Pancreas (tissue), 10 donors: ENCODE data around the gene ASTE1. TPM values are rescaled to one million over a fixed set of nuclear protein-coding genes. Genes with fewer than 3 reads are reported as not detected.
"Not testable (repeated sequence)": the region's sequence is repeated elsewhere in the genome, so short reads cannot be mapped to it uniquely, and the experiment has no call there.

Source experiments
- ATAC-seq, 4 donors: fragments of 200-7000 bp; cut with Tn5 transposase; one replicate each; pipeline versions ENCODE4 v1.8.0 to v1.9.1; 2020; ENCODE audit warnings: mild to moderate bottlenecking in 4 of 4, moderate library complexity in 4 of 4
- DNase-seq, 6 donors: peaks; one replicate each; pipeline ENCODE4 v3.0.0-alpha.2; 2020
- FAIRE-seq: peaks from 2 replicates; lab custom pipeline; 2012; peaks lifted over from hg19 to GRCh38; lab: Jason Lieb, UNC
- H3K27ac ChIP-seq, 4 donors: fragments of 200-600 bp; sonication (generic); 1 replicate in 3 of 4; 2 replicates in 1 of 4; pipeline versions ENCODE4 v1.5.0 to v1.8.0; 2020
- H3K27me3 ChIP-seq, 4 donors: fragments of 200-600 bp; one replicate each; pipeline ENCODE4 v1.8.0; 2021
- H3K36me3 ChIP-seq, 3 donors: fragments of 200-600 bp; sonication (generic) in 1 of 3; one replicate each; pipeline versions ENCODE4 v1.5.0 to v1.8.0; 2020 to 2021
- H3K4me1 ChIP-seq, 3 donors: fragments of 200-600 bp; one replicate each; pipeline ENCODE4 v1.8.0; 2021
- H3K4me3 ChIP-seq, 4 donors: fragments of 200-600 bp; sonication (generic) in 2 of 4; one replicate each; pipeline versions ENCODE4 v1.5.0 to v1.8.0; 2020 to 2021
- H3K9me3 ChIP-seq, 4 donors: fragments of 200-600 bp; one replicate each; pipeline ENCODE4 v1.8.0; 2021
- whole genome bisulfite sequencing, 2 donors: extraction: QIAGEN DNeasy Blood & Tissue Kit; methylation state at CpG; one replicate each; pipeline ENCODE4 v1.1.7; 2013; 5-methylcytosine and 5-hydroxymethylcytosine counted together
- intact Hi-C, 3 donors: fragments of 100-400 bp; cut with DNase I; formaldehyde crosslinking; loops; one replicate each; pipeline versions ENCODE4 v1.11.1 to v1.14.2; 2022
- polyA plus RNA-seq, 2 donors: library from polyadenylated mRNA; stranded (reverse); fragments of 200-250 nt; gene quantifications; one replicate each; pipeline ENCODE4 v1.2.3, GENCODE V29; 2013
- total RNA-seq, 6 donors: library from RNA; stranded (reverse); fragmentation: NEBNext Ultra II Directional in 4 of 6; extraction: Animal tissue kit (Norgen Biotek cat#: 25700) in 4 of 6; gene quantifications; one replicate each; pipeline versions ENCODE4 v1.2.1 to v1.2.4, GENCODE V29; 2021 to 2023
- TF ChIP-seq, protein P1 (sequence below), 4 donors: fragments of 200-600 bp; sonication (generic) in 3 of 4; IDR thresholded peaks; one replicate each; pipeline versions ENCODE4 v1.5.0 to v1.8.0; 2021; ENCODE audit warnings: antibody characterized with exemption in 4 of 4
- donor health status: healthy with polysubstance abuse.
- donor health status: DM: no; HTN: no; CAD: no; lungs with moderate emphysema.
- donor health status: DM: no; HTN: no; CAD: no.
- donor health status: control.
- donor health status: control.
- donor health status: Bipolar disorder and iron deficiency.
- donor health status: DM: yes; HTN: yes; CAD: no.
- donor health status: DM: no; HTN: no; CAD: no.
- donor health status: DM: no; HTN: no; CAD: no.
- donor health status: DM: yes; HTN: yes; CAD: no.

Gene ASTE1
- total and polyA plus RNA-seq, 8 donors, result 1.5 to 4.7 (median 3.2) TPM

DNA sequence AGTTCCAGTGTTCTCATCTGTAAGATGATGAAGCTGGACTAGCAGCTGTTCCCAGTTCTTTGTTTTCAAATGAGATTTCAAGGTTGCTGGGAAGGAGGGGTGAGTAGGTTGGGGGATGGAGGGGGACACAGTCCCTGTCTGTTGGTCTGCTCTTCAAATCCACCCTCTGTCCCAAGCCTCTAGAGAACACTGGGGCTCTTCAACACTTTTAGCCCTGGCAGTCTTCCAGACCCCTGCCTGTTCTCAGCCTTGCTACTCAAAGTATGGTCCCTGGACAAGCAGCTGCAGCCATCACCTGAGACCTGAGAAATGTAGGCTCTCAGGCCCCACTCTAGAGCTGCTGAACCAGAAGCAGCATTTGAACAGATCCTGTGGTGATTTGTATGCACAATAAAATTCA is 41.4 kb upstream of the ASTE1 start:
- intact Hi-C loops, result no loop called here
- ATAC-seq (no peak), DNase-seq (no peak), FAIRE-seq (no peak)
- Histone ChIP-seq H3K4me1 (no peaks in the 10 kb centered on the region), H3K27ac (no peak overlapping the region), H3K9me3 (peaks cover 0 to 3% (median 0%) of the 10 kb centered on the region in 4 donors), H3K27me3 (no peaks in the 10 kb centered on the region), H3K4me3 (no peak overlapping the region), H3K36me3 (no peaks in the 10 kb centered on the region)
- TF ChIP-seq, protein P1, sequence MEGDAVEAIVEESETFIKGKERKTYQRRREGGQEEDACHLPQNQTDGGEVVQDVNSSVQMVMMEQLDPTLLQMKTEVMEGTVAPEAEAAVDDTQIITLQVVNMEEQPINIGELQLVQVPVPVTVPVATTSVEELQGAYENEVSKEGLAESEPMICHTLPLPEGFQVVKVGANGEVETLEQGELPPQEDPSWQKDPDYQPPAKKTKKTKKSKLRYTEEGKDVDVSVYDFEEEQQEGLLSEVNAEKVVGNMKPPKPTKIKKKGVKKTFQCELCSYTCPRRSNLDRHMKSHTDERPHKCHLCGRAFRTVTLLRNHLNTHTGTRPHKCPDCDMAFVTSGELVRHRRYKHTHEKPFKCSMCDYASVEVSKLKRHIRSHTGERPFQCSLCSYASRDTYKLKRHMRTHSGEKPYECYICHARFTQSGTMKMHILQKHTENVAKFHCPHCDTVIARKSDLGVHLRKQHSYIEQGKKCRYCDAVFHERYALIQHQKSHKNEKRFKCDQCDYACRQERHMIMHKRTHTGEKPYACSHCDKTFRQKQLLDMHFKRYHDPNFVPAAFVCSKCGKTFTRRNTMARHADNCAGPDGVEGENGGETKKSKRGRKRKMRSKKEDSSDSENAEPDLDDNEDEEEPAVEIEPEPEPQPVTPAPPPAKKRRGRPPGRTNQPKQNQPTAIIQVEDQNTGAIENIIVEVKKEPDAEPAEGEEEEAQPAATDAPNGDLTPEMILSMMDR (IDR thresholded peaks at IDR 0.05), result no peak

DNA sequence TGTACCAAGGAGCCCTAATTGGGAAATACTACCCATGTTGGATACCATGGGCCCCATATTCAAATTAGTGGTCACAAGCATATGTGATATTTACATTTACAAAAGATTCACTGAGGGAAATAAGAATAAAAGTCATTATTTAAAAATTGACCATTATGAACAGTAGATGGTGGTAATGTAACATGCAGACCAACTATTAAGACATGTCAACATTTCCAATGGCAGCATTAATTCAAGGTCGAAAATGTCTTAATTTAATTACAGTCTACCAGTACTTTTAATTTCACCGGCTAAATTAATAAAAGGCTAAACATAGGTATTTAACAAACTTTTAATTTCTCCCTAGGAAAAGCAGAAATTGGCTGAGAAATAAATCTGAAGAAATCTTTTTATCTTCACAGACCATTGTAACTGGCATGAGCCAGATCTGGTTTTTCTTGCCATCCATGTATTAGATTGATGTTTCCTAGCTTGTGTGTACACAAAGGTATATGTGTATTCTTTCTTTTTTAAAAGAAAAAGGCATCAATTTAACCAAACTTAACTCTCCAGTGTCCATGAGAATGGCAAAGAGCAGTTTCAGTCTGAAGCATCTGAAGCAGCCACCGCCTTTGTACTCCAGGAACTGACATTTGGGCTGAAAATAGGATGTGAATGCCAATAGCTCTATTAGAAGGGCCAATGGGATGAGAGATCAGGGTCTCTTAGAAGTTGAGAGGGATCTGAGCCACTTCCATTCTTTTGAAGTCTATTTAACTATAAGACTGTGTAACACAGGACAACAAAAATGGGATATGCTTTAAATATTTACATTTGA is 26.6 kb upstream of the ASTE1 start:
- Histone ChIP-seq H3K4me3 (no peak overlapping the region), H3K9me3 (no peaks in the 10 kb centered on the region), H3K4me1 (no peaks in the 10 kb centered on the region), H3K36me3 (no peaks in the 10 kb centered on the region), H3K27ac (no peak overlapping the region), H3K27me3 (no peaks in the 10 kb centered on the region)
- intact Hi-C loops, result no loop called here
- TF ChIP-seq, protein P1 (IDR thresholded peaks at IDR 0.05), result no peak
- 63 to 64% methylated on average over 3 of the region's 3 CpGs for WGBS, 2 donors
- DNase-seq (no peak), FAIRE-seq (no peak), ATAC-seq (no peak)

DNA sequence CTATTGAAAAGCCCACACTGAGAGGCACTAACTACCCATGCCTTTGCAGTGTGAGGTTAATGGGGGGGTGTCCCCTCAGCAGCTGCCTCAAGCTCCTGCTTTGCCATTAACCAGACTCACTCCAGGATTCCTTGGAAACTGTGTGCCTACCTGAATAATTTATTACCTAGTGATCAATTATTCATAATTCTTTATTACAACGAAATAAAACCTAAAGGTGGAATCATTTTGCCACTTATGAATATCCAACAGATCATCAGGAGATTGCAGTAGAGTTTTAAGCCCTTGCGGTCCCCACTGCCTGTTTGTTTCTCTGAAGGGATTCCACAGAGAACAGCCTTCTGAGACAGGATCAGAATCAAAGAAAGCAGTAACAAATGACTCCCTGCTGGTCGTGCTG is 23.4 kb upstream of the ASTE1 start:
- no peaks in the 10 kb centered on the region for H3K9me3 ChIP-seq
- no peaks in the 10 kb centered on the region for H3K27me3 ChIP-seq
- no peak for FAIRE-seq
- no peaks in the 10 kb centered on the region for H3K36me3 ChIP-seq
- intact Hi-C loops, result no loop called here
- no peak overlapping the region for H3K4me3 ChIP-seq
- ATAC-seq, result no peak
- no peak overlapping the region for H3K27ac ChIP-seq
- TF ChIP-seq, protein P1 (IDR thresholded peaks at IDR 0.05), result no peak
- WGBS, 2 donors, result 52 to 55% methylated on average over 3 of the region's 3 CpGs
- DNase-seq, result no peak
- H3K4me1 ChIP-seq, result no peaks in the 10 kb centered on the region

DNA sequence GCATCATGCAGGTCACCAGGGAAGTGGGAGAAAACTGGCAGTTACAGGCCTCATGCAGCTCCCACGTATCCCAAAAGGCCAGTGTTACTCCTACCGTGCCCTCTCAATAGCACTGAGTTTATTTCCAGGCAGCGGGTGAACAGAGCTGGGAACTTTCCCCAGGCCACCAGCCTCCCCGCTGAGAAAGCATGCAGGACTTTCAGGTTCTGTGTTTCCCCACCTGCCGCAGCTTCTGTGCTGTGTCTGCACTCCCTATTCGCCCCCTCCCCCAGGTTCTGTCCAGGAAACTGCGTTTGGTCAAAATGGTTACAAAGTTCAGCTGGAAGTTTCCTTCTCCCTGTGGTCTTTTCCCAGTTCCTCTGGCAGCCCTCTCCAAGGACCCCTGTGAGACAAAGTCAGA is 21.4 kb upstream of the ASTE1 start:
- no peak for ATAC-seq
- FAIRE-seq, result no peak
- 79 to 85% methylated on average over 7 of the region's 7 CpGs for WGBS, 2 donors
- no peaks in the 10 kb centered on the region for H3K27me3 ChIP-seq
- TF ChIP-seq, protein P1 (IDR thresholded peaks at IDR 0.05), result no peak
- H3K9me3 ChIP-seq, result no peaks in the 10 kb centered on the region
- no peak for DNase-seq
- no peaks in the 10 kb centered on the region for H3K36me3 ChIP-seq
- H3K4me1 ChIP-seq, result no peaks in the 10 kb centered on the region
- no peak overlapping the region for H3K27ac ChIP-seq
- no peak overlapping the region for H3K4me3 ChIP-seq
- intact Hi-C loops, result no loop called here

DNA sequence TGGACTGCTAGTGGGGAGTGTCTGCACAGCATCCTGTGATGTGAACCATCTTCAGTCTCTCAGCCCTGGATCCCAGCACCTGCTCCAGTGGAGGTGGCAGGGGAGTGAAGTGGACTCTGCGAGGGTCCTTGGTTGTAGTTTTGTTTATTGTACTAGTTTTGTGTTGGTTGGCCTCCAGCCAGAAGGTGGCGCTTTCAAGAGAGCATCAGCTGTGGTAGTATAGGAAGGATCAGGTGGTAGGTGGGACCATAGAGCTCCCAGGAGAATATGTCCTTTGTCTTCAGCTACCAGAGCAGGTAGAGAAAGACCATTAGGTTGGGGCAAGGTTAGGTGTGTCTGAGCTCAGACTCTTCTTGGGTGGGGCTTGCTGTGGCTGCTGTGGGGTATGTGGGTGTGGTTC is 21.0 kb upstream of the ASTE1 start:
- DNase-seq (no peak), FAIRE-seq (no peak), ATAC-seq (no peak)
- H3K27me3 ChIP-seq, result no peaks in the 10 kb centered on the region
- intact Hi-C loops, result no loop called here
- 94% methylated on average over 2 of the region's 2 CpGs for WGBS, 2 donors
- no peaks in the 10 kb centered on the region for H3K4me1 ChIP-seq
- no peak overlapping the region for H3K27ac ChIP-seq
- H3K36me3 ChIP-seq, result no peaks in the 10 kb centered on the region
- TF ChIP-seq, protein P1 (IDR thresholded peaks at IDR 0.05), result no peak
- no peak overlapping the region for H3K4me3 ChIP-seq
- H3K9me3 ChIP-seq, result no peaks in the 10 kb centered on the region

DNA sequence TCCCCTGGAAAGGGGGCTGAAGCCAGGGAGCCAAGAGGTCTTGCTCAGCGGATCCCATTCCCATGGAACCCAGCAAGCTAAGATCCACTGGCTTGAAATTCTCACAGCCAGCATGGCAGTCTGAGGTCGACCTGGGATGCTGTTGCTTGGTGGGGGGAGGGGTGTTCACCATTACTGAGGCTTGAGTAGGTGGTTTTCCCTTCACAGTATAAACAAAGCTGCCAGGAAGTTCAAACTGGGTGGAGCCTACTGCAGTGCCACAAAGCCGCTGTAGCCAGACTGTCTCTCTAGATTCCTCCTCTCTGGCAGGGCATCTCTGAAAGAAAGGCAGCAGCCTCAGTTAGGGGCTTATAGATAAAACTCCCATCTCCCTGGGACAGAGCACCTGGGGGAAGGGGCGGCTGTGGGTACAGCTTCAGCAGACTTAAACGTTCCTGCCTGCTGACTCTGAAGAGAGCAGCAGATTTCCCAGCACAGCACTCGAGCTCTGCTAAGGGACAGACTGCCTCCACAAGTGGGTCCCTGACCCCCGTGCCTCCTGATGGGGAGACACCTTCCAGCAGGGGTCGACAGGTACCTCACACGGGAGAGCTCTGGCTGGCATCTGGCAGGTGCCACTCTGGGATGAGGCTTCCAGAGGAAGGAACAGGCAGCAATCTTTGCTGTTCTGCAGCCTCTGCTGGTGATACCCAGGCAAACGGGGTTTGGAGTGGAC is 15.8 kb upstream of the ASTE1 start:
- WGBS, 2 donors, result 79 to 85% methylated on average over 10 of the region's 10 CpGs
- not testable (repeated sequence) for H3K27ac ChIP-seq

More for the DNA sequence above, 15.8 kb upstream of the ASTE1 start:
- H3K9me3 ChIP-seq, DNase-seq, intact Hi-C loops, ATAC-seq, FAIRE-seq, H3K4me1 ChIP-seq, H3K36me3 ChIP-seq, H3K4me3 ChIP-seq, H3K27me3 ChIP-seq: not testable (repeated sequence)
